ENCODE measurements around the gene APLP2.

Gene APLP2

GRCh38 chr11:130127509-130127908 lies 57.8 kb downstream of the APLP2 start:
- TF ChIP-seq MYC (IDR thresholded peaks at IDR 0.05; ENCODE audit: low read depth, low read length) (no peak), MAX (IDR thresholded peaks at IDR 0.05; ENCODE audit: low read depth, low read length) (no peak), POLR2A (IDR thresholded peaks at IDR 0.05; ENCODE audit: extremely low read depth, insufficient read length) (no peak), CTCF (IDR thresholded peaks at IDR 0.05; ENCODE audit: low read depth, low read length) (no peak)
- no peak for DNase-seq (ENCODE audit: low read depth)
- H3K4me3 ChIP-seq (ENCODE audit: low read depth, low read length) = no peak overlapping the region

GRCh38 chr11:130128626-130129025 lies 58.9 kb downstream of the APLP2 start:
- TF ChIP-seq POLR2A (IDR thresholded peaks at IDR 0.05; ENCODE audit: extremely low read depth, insufficient read length) (no peak), MYC (IDR thresholded peaks at IDR 0.05; ENCODE audit: low read depth, low read length) (no peak), MAX (IDR thresholded peaks at IDR 0.05; ENCODE audit: low read depth, low read length) (no peak), CTCF (IDR thresholded peaks at IDR 0.05; ENCODE audit: low read depth, low read length) (no peak)
- no peak overlapping the region for H3K4me3 ChIP-seq (ENCODE audit: low read depth, low read length)
- DNase-seq (ENCODE audit: low read depth) = peak; percentile 26

- DNase-seq (ENCODE audit: low read depth) = no peak
- no peak overlapping the region for H3K4me3 ChIP-seq (ENCODE audit: low read depth, low read length)
- TF ChIP-seq MYC (IDR thresholded peaks at IDR 0.05; ENCODE audit: low read depth, low read length) (no peak), POLR2A (IDR thresholded peaks at IDR 0.05; ENCODE audit: extremely low read depth, insufficient read length) (no peak), CTCF (IDR thresholded peaks at IDR 0.05; ENCODE audit: low read depth, low read length) (no peak), MAX (IDR thresholded peaks at IDR 0.05; ENCODE audit: low read depth, low read length) (no peak)
Measured at GRCh38 chr11:130129922-130130321, 60.2 kb downstream of the APLP2 start.

GRCh38 chr11:130131961-130132850 lies 62.5 kb downstream of the APLP2 start:
- DNase-seq (ENCODE audit: low read depth) = peak; percentile 75
- H3K4me3 ChIP-seq (ENCODE audit: low read depth, low read length) = no peak overlapping the region
- TF ChIP-seq CTCF (IDR thresholded peaks at IDR 0.05; ENCODE audit: low read depth, low read length) (peak; percentile 79), MYC (IDR thresholded peaks at IDR 0.05; ENCODE audit: low read depth, low read length) (no peak)

- no peak for TF ChIP-seq CTCF (IDR thresholded peaks at IDR 0.05; ENCODE audit: low read depth, low read length)
- no peak for DNase-seq (ENCODE audit: low read depth)
- no peak overlapping the region for H3K4me3 ChIP-seq (ENCODE audit: low read depth, low read length)
Measured at GRCh38 chr11:130133716-130134115, 64.0 kb downstream of the APLP2 start.

- no peak for DNase-seq (ENCODE audit: low read depth)
Measured at GRCh38 chr11:130136107-130136506, 66.4 kb downstream of the APLP2 start.

More at GRCh38 chr11:130136107-130136506, 66.4 kb downstream of the APLP2 start:
- H3K4me3 ChIP-seq (ENCODE audit: low read depth, low read length) = no peak overlapping the region
- TF ChIP-seq MAX (IDR thresholded peaks at IDR 0.05; ENCODE audit: low read depth, low read length) = no peak
- no peak for TF ChIP-seq MYC (IDR thresholded peaks at IDR 0.05; ENCODE audit: low read depth, low read length)
- TF ChIP-seq POLR2A (IDR thresholded peaks at IDR 0.05; ENCODE audit: extremely low read depth, insufficient read length) = no peak
- no peak for TF ChIP-seq CTCF (IDR thresholded peaks at IDR 0.05; ENCODE audit: low read depth, low read length)
